ENCODE measurements around the gene GPANK1.

Gene GPANK1

GRCh38 chr6:31690231-31691077 is 25.7 kb upstream of the GPANK1 start:
- DNase-seq = no peak

GRCh38 chr6:31689249-31690110 is 24.7 kb upstream of the GPANK1 start:
- DNase-seq = no peak

DNA sequence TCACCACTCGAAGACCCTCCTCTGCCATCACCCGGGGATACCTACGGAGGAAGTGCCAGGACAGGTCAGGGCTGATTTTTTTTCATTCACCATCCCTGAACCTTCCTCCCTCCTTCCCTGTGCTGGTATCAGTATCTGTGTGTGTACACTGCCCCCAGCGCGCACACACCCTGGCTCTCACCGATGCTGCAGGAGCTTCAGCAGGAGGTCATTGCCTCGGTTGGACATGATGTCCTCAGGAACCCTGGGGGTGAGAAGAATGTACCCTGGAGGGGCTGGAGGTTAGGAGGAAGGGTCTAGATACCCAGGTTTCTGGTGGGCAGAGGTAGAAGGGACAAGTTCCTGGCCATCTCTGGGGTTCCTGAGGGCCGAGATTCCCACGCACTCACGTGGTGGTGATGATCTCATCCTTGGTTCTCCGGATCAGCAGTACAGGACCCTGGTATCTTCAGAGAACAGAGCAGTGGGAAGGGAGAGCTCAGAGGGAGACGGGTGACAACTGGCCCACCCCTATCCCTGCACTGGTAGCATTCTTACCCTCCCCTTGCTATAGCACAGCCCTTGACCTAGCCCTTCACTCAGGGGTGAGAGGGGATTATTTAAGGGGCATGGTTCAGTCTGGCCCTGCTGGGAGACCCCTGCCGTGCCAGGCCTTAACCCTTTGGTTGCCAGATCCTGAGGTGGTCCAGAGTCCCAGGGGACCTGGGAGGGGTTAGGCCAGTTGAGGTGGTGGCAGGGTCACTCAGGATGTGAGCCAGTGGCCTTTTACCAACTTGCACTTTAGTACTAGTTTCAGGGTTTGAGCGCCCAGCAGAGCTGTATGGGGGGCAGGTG is 23.3 kb upstream of the GPANK1 start:
- DNase-seq = no peak

DNA sequence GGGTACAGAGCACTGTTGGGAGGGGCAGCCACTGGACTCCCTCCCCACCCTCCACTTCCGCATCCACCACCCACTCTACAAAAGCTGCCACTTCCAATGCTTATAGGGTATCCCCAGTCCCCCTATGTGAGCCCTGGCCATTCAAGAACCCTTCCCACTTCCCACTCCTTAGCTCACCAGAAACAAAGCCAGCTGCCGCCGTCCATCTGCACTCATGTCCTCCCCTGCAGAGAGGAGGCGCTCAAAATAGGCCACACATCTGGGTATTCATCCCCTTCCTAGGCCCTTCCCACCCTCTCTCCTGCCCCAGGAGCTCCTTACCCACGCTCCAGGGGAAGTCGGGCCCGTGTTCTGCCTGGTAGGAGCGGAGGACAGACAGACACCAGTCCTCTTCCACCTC is 22.5 kb upstream of the GPANK1 start:
- no peak for DNase-seq

- no peak for DNase-seq
Observed at GRCh38 chr6:31686483-31686882, 21.7 kb upstream of the GPANK1 start.

DNA sequence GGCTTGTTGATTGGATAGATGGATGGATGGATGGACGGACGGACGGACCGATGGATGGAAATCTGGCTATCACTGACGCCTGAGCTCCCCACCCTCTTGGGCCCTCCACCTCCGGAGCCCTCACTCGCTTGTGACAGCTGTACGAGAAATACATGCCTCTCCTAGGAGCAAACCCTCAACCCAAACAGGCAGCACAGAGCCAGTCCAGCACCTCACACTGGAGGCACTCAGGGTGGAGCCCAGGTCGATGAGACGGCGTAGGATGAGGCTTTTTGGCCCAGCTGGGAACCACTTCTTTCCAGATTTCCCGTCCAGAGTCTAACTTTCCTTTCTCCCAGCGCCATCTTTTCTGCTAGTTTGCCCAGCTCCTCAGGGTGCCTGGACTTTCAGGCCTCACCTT is 18.8 kb upstream of the GPANK1 start:
- DNase-seq = no peak

- DNase-seq = peak; percentile 23 to 32
Observed at GRCh38 chr6:31681135-31681671, 16.4 kb upstream of the GPANK1 start.

DNA sequence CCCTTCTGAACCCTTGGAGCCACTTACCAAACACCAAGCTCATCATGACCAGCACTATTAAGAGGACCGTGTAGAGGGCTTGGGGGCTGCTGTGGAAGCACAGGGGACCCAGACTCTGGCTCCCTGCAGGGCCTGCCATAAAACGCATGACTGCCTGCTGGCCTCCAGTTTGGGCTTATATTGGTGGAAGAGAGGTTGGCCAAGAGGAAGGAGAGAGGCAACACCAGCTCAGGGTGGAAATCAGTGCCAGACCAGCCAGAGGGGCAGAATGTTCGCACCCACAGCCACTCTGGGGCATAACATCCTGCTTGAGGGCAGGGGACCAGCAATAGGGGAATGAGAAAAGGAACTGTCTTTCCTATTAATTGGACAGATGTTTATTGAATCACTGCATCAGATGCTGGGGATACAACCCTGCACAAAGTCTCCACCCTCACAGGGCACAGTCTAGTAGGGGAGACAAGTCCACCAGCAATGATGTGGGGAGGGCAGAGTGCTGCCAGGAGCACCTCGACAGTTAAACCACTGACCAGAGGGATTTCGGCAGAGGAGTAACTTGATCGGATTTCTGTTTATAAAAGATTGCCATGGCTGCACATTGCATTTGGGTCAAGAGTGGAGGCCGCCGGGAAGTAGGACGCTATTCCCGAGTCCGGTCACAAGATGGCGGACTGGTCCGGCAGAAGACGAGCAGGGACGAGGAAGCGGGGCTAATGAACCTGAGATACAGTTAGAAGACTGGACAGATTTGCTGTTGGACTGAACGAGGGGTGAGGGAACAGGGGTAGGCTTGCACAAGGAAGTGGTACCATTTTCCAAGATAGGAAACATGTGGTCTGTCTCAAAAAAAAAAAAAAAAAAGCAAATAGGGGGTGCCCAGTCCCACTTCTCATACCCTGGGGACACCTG is 15.7 kb upstream of the GPANK1 start, which contains the start of gene LY6G5C:
Gene LY6G5C, minus strand, starts transcription at position 842 of the 909 bp plus-strand sequence. Its CDS starts 694 bp downstream, at position 148.
- DNase-seq = peak; percentile 41 to 53

DNA sequence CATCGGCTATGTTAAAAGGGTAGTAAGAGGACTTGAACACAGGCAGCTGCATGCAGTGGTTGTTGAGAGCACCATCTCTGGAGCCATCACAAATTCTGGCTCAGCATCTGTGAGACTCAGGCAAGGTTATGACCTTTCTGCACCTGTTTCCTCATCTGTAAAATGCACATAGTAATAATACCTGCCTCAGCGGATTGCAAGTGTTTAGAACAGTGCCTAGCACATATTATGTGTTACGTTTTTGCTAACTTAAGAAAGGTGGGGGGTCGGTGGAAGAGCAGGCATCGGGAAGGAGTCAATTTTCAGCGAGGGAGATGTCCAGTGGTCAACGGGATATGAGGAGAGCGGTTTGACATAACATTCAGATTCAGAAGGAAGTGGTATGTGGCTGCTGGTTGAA is 13.2 kb upstream of the GPANK1 start:
- DNase-seq = no peak

- no peak for DNase-seq
Observed at GRCh38 chr6:31676904-31677303, 12.1 kb upstream of the GPANK1 start.

DNA sequence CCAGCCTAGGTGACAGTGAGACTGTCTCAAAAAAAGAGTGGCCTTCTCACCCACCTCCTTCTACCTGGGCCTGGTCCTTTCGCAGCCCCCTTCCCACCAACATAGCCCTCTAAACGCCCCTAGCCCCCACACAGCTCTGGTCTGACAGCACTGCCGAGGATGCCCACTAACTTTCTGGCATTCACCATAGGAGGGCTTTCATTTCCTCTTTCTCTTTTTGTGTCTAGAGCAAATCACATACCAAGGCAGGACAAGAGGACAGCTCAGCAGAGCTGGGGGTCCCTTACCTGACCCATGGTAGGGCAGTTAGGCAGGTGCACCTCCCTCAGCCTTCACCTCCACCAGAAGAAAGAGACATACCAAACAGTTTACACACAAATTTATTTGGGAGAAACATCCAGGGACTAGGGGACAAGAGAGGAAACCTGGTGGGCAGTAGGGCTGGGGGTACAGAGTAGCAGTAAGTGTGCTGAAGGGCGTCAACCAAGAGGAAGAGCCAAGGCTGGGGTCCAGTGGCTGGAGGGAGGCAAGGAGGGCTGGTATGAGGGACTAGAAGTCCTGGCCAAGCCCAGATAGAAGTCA is 11.6 kb upstream of the GPANK1 start:
- DNase-seq = no peak

DNA sequence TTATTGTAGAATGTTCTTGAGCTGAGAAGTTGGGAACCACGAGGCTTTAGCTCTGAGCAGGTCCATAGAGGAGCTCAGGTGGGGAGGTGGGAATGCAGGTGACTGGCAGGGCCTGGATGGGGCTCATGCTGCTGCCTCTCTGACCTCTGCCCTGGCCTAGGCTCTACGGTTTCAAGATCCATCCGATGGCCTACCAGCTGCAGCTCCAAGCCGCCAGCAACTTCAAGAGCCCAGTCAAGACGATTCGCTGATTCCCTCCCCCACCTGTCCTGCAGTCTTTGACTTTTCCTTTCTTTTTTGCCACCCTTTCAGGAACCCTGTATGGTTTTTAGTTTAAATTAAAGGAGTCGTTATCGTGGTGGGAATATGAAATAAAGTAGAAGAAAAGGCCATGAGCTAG is 4.9 kb upstream of the GPANK1 start, which contains the start of gene LY6G5B:
Gene LY6G5B, plus strand, starts transcription at position 301 of the 400 bp plus-strand sequence. CDS start 975 bp downstream, outside the sequence.
- no peak for DNase-seq

GRCh38 chr6:31666337-31666965 is 1.7 kb upstream of the GPANK1 start:
- DNase-seq = no peak

GRCh38 chr6:31665501-31666336 is 922 bp upstream of the GPANK1 start, which contains the start of gene CSNK2B:
TSS of gene CSNK2B (plus strand) at chr6:31666080. CDS start at chr6:31666832, 752 bp downstream.
- peak; percentile 98 for DNase-seq

GRCh38 chr6:31663961-31664789 is 622 bp downstream of the GPANK1 start:
- DNase-seq = no peak

- no peak for DNase-seq
Observed at GRCh38 chr6:31663126-31663960, 1.5 kb downstream of the GPANK1 start.

GRCh38 chr6:31662124-31662723 is 2.6 kb downstream of the GPANK1 start:
- DNase-seq = no peak
